Rectal smooth muscle tissue (tissue), 1 donor: ENCODE results near the gene DIPK1A.
A peak's percentile ranks its signal among the peaks of the same experiment; 100 is the strongest.

Experiments used
- H3K27ac ChIP-seq: one replicate; pipeline ENCODE4 v1.7.0; 2013; ENCODE audit warnings: low read depth, low read length, inconsistent platforms
- H3K27me3 ChIP-seq: one replicate; pipeline ENCODE4 v1.7.0; 2013; ENCODE audit warnings: low read length; ENCODE audit not compliant: control insufficient read depth, insufficient read depth
- H3K36me3 ChIP-seq: one replicate; pipeline ENCODE4 v1.7.0; 2013; ENCODE audit warnings: low read length; ENCODE audit not compliant: control insufficient read depth, insufficient read depth
- H3K4me1 ChIP-seq: one replicate; pipeline ENCODE4 v1.7.0; 2013; ENCODE audit warnings: low read length; ENCODE audit not compliant: control insufficient read depth, insufficient read depth
- H3K4me3 ChIP-seq: one replicate; pipeline ENCODE4 v1.7.0; 2013; ENCODE audit warnings: low read length
- H3K9ac ChIP-seq: one replicate; pipeline ENCODE4 v1.7.0; 2013; ENCODE audit warnings: low read length

DIPK1A gene

GRCh38 chr1:92958203-92958970 lies 2.9 kb downstream of the DIPK1A start:
- Histone ChIP-seq H3K9ac (no peak overlapping the region), H3K4me3 (no peak overlapping the region), H3K36me3 (no peaks in the 10 kb centered on the region), H3K4me1 (peaks cover 27% of the 10 kb centered on the region), H3K27ac (no peak overlapping the region), H3K27me3 (no peaks in the 10 kb centered on the region)

GRCh38 chr1:92957030-92957734 lies 4.1 kb downstream of the DIPK1A start:
- Histone ChIP-seq H3K27ac (no peak overlapping the region), H3K9ac (no peak overlapping the region), H3K27me3 (no peaks in the 10 kb centered on the region), H3K4me3 (no peak overlapping the region), H3K36me3 (no peaks in the 10 kb centered on the region), H3K4me1 (peaks cover 21% of the 10 kb centered on the region)

- Histone ChIP-seq H3K36me3 (no peaks in the 10 kb centered on the region), H3K27me3 (no peaks in the 10 kb centered on the region), H3K4me3 (no peak overlapping the region), H3K4me1 (peaks cover 21% of the 10 kb centered on the region), H3K27ac (no peak overlapping the region), H3K9ac (no peak overlapping the region)
These were observed 4.8 kb downstream of the DIPK1A start for GRCh38 chr1:92956254-92957029.

- H3K36me3 ChIP-seq = no peaks in the 10 kb centered on the region
- peaks cover 20% of the 10 kb centered on the region for H3K4me1 ChIP-seq
- no peaks in the 10 kb centered on the region for H3K27me3 ChIP-seq
- H3K4me3 ChIP-seq = no peak overlapping the region
- no peak overlapping the region for H3K9ac ChIP-seq
- no peak overlapping the region for H3K27ac ChIP-seq
These were observed 7.8 kb downstream of the DIPK1A start for GRCh38 chr1:92953491-92953890.

GRCh38 chr1:92952714-92953113 lies 8.5 kb downstream of the DIPK1A start:
- Histone ChIP-seq H3K4me3 (no peak overlapping the region), H3K4me1 (peaks cover 15% of the 10 kb centered on the region), H3K27me3 (no peaks in the 10 kb centered on the region), H3K36me3 (no peaks in the 10 kb centered on the region), H3K9ac (no peak overlapping the region), H3K27ac (no peak overlapping the region)

GRCh38 chr1:92951141-92951582 lies 10.1 kb downstream of the DIPK1A start:
- H3K27me3 ChIP-seq = no peaks in the 10 kb centered on the region
- H3K4me3 ChIP-seq = no peak overlapping the region
- H3K36me3 ChIP-seq = no peaks in the 10 kb centered on the region
- no peak overlapping the region for H3K27ac ChIP-seq
- H3K4me1 ChIP-seq = peaks cover 2% of the 10 kb centered on the region
- H3K9ac ChIP-seq = no peak overlapping the region

GRCh38 chr1:92949937-92950817 lies 11.1 kb downstream of the DIPK1A start:
- H3K4me3 ChIP-seq = no peak overlapping the region
- no peaks in the 10 kb centered on the region for H3K36me3 ChIP-seq
- no peaks in the 10 kb centered on the region for H3K27me3 ChIP-seq
- peak overlapping the region; percentile 22 for H3K27ac ChIP-seq
- H3K9ac ChIP-seq = no peak overlapping the region
- H3K4me1 ChIP-seq = peaks cover 2% of the 10 kb centered on the region

- H3K36me3 ChIP-seq = no peaks in the 10 kb centered on the region
- no peak overlapping the region for H3K9ac ChIP-seq
- H3K4me1 ChIP-seq = peaks cover 15% of the 10 kb centered on the region
- no peak overlapping the region for H3K27ac ChIP-seq
- H3K27me3 ChIP-seq = no peaks in the 10 kb centered on the region
- no peak overlapping the region for H3K4me3 ChIP-seq
These were observed 13.2 kb downstream of the DIPK1A start for GRCh38 chr1:92948071-92948470.

- Histone ChIP-seq H3K4me1 (peaks cover 21% of the 10 kb centered on the region), H3K36me3 (no peaks in the 10 kb centered on the region), H3K27ac (no peak overlapping the region), H3K9ac (no peak overlapping the region), H3K27me3 (no peaks in the 10 kb centered on the region), H3K4me3 (no peak overlapping the region)
These were observed 15.5 kb downstream of the DIPK1A start for GRCh38 chr1:92945748-92946270.

- peaks cover 19% of the 10 kb centered on the region for H3K4me1 ChIP-seq
- no peak overlapping the region for H3K4me3 ChIP-seq
- H3K27me3 ChIP-seq = no peaks in the 10 kb centered on the region
- H3K27ac ChIP-seq = peak overlapping the region; percentile 3
- H3K36me3 ChIP-seq = no peaks in the 10 kb centered on the region
- H3K9ac ChIP-seq = no peak overlapping the region
These were observed 16.1 kb downstream of the DIPK1A start for GRCh38 chr1:92944901-92945747.

GRCh38 chr1:92943502-92943847 lies 17.8 kb downstream of the DIPK1A start:
- H3K9ac ChIP-seq = no peak overlapping the region
- no peaks in the 10 kb centered on the region for H3K27me3 ChIP-seq
- peak overlapping the region; percentile 38 for H3K27ac ChIP-seq
- H3K4me1 ChIP-seq = peaks cover 19% of the 10 kb centered on the region
- no peaks in the 10 kb centered on the region for H3K36me3 ChIP-seq
- H3K4me3 ChIP-seq = peak overlapping the region; percentile 20
